K562 (cell line): ENCODE results near the gene CSF2RB. TPM values are rescaled to one million over a fixed set of nuclear protein-coding genes. Genes with fewer than 3 reads are reported as not detected.

ENCODE experiments used
- BACH1 ChIP-seq: fragments of 200-800 bp; sonication (Bioruptor generic); IDR thresholded peaks from 2 replicates; pipeline ENCODE4 v1.6.1; 2016; ENCODE audit warnings: missing genetic modification characterization, missing compliant biosample characterization
- FOS ChIP-seq: IDR thresholded peaks from 3 replicates; pipeline ENCODE4 v1.6.1; 2011; ENCODE audit not compliant: insufficient read length; ENCODE audit errors: extremely low read depth
- FOXJ3 ChIP-seq: sonication (generic); formaldehyde crosslinking; IDR thresholded peaks from 2 replicates; pipeline ENCODE4 v1.4.0; 2020; ENCODE audit warnings: mild to moderate bottlenecking, missing genetic modification reagents
- GABPB2 ChIP-seq: fragments of 250-450 bp; sonication (Bioruptor Pico); conservative IDR thresholded peaks from 2 replicates; pipeline ENCODE4 v1.5.1; 2021; ENCODE audit warnings: mild to moderate bottlenecking
- HDAC2 ChIP-seq: fragments of 450-650 bp; IDR thresholded peaks from 2 replicates; pipeline ENCODE4 v1.6.1; 2016; ENCODE audit warnings: mild to moderate bottlenecking
- HMG20A ChIP-seq: fragments of 450-650 bp; formaldehyde crosslinking; conservative IDR thresholded peaks from 2 replicates; pipeline ENCODE4 v1.4.0; 2020; ENCODE audit warnings: mild to moderate bottlenecking, mixed read lengths
- ILF3 ChIP-seq: fragments of 450-650 bp; IDR thresholded peaks from 2 replicates; pipeline ENCODE4 v1.6.1; 2018; ENCODE audit warnings: antibody characterized with exemption, mild to moderate bottlenecking, moderate library complexity, borderline replicate concordance
- KLF10 ChIP-seq: fragments of 250-450 bp; sonication (Bioruptor Pico); IDR thresholded peaks from 2 replicates; pipeline ENCODE4 v1.6.1; 2021; ENCODE audit warnings: matching md5 sums
- KLF6 ChIP-seq: fragments of 250-450 bp; sonication (Bioruptor Pico); IDR thresholded peaks from 2 replicates; pipeline ENCODE4 v1.4.0; 2020; ENCODE audit warnings: mild to moderate bottlenecking, moderate library complexity, borderline replicate concordance
- MTA1 ChIP-seq: fragments of 450-650 bp; IDR thresholded peaks from 2 replicates; pipeline ENCODE4 v1.6.1; 2017; ENCODE audit warnings: borderline replicate concordance
- TEAD4 ChIP-seq, 2 experiments: sonication (generic) in 1 of 2; formaldehyde crosslinking in 1 of 2; IDR thresholded peaks; 2 replicates each; pipeline versions ENCODE4 v1.6.1 to v1.8.0; 2012 to 2022; ENCODE audit warnings: borderline replicate concordance in 1 of 2, inconsistent platforms in 1 of 2, low read length in 1 of 2, mild to moderate bottlenecking in 1 of 2, missing genetic modification reagents in 1 of 2
- polyA plus RNA-seq, 8 experiments: library from polyadenylated mRNA; depleted of rRNA in 4 of 8; stranded (reverse) in 5 of 8; unstranded in 3 of 8; fragments of >200 nt; fragmentation: Nextera tagmentation in 2 of 8; fragmentation: Illumina TruSeq in 1 of 8; extraction: Ambion mirVana in 2 of 8; extraction: Trizol in 1 of 8; gene quantifications; 2 replicates each; pipeline versions ENCODE4 v1.2.1 to v1.2.3, GENCODE V29; 2011 to 2014; ENCODE audit warnings: inconsistent platforms in 1 of 8, missing spikeins in 1 of 8
- total RNA-seq, 7 experiments: library from RNA; depleted of rRNA in 6 of 7; stranded (reverse); fragments of >200 nt in 6 of 7; fragmentation: Illumina TruSeq in 2 of 7; extraction: Trizol in 2 of 7; gene quantifications; 2 replicates each; pipeline versions ENCODE4 v1.2.1 to v1.2.3, GENCODE V29; 2011 to 2021; ENCODE audit warnings: low replicate concordance in 1 of 7
- TF ChIP-seq, protein P1 (sequence below): fragments of 250-450 bp; sonication (Bioruptor Pico); IDR thresholded peaks from 2 replicates; pipeline ENCODE4 v1.8.0; 2022; ENCODE audit warnings: moderate library complexity, mild to moderate bottlenecking, inconsistent platforms
- TF ChIP-seq, protein P2 (sequence below): fragments of 250-450 bp; sonication (Bioruptor Pico); IDR thresholded peaks from 2 replicates; pipeline ENCODE4 v1.4.0; 2020; ENCODE audit warnings: borderline replicate concordance
- TF ChIP-seq, protein P3 (sequence below): sonication (generic); formaldehyde crosslinking; IDR thresholded peaks from 2 replicates; pipeline ENCODE4 v1.8.0; 2022; ENCODE audit warnings: mild to moderate bottlenecking, missing genetic modification reagents

Gene CSF2RB
- total and polyA plus RNA-seq, 9 of the 15 experiments (the other 6 are each of a cell fraction or from before 2014, with no cell fraction given) = 0.04 to 1.0 (median 0.36) TPM

DNA sequence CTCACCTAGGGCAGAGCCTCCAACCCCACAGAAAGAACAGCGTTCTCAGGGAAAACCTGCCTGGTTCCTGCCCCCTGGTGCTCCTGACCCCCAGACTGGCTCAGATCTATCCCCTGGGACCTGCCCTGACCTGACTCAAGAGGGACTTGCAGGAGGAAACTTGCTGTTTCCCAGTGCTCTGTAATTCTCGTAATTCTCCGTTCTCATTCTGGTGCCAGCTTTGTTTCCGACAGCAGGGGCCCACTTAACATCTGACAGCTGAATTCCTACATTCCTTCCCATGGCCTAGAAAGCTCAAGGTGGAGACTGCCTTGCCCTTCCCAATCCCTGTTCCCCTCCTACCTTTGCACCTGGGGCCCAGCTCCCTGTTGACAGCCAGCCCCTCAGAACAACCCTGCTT lies 12.5 kb upstream of the CSF2RB start (continued):
- TF ChIP-seq, protein P1, sequence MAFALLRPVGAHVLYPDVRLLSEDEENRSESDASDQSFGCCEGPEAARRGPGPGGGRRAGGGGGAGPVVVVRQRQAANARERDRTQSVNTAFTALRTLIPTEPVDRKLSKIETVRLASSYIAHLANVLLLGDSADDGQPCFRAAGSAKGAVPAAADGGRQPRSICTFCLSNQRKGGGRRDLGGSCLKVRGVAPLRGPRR (CRISPR knock-in tag) = no peak
- no peak for TF ChIP-seq FOXJ3
- no peak for TF ChIP-seq KLF6 (CRISPR knock-in tag)
- TF ChIP-seq MTA1 = no peak
- no peak for TF ChIP-seq FOS
- no peak for TF ChIP-seq BACH1
- TF ChIP-seq HDAC2 = no peak
- TF ChIP-seq, protein P2, sequence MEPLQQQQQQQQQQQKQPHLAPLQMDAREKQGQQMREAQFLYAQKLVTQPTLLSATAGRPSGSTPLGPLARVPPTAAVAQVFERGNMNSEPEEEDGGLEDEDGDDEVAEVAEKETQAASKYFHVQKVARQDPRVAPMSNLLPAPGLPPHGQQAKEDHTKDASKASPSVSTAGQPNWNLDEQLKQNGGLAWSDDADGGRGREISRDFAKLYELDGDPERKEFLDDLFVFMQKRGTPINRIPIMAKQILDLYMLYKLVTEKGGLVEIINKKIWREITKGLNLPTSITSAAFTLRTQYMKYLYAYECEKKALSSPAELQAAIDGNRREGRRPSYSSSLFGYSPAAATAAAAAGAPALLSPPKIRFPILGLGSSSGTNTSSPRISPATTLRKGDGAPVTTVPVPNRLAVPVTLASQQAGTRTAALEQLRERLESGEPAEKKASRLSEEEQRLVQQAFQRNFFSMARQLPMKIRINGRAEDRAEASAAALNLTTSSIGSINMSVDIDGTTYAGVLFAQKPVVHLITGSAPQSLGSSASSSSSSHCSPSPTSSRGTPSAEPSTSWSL (CRISPR knock-in tag) = no peak
- no peak for TF ChIP-seq ILF3
- no peak for TF ChIP-seq GABPB2 (CRISPR knock-in tag)
- no peak for TF ChIP-seq KLF10 (CRISPR knock-in tag)
- TF ChIP-seq, protein P3, sequence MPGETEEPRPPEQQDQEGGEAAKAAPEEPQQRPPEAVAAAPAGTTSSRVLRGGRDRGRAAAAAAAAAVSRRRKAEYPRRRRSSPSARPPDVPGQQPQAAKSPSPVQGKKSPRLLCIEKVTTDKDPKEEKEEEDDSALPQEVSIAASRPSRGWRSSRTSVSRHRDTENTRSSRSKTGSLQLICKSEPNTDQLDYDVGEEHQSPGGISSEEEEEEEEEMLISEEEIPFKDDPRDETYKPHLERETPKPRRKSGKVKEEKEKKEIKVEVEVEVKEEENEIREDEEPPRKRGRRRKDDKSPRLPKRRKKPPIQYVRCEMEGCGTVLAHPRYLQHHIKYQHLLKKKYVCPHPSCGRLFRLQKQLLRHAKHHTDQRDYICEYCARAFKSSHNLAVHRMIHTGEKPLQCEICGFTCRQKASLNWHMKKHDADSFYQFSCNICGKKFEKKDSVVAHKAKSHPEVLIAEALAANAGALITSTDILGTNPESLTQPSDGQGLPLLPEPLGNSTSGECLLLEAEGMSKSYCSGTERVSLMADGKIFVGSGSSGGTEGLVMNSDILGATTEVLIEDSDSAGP (CRISPR knock-in tag) = no peak
- no peak for TF ChIP-seq HMG20A (CRISPR knock-in tag)
- TF ChIP-seq TEAD4 (IDR thresholded peaks at IDR 0.05; ENCODE audit: low read length) = no peak
- TF ChIP-seq TEAD4 (CRISPR knock-in tag; IDR thresholded peaks at IDR 0.05; ENCODE audit: borderline replicate concordance) = no peak
